MG63 (cell line): Measurements from ENCODE around the gene GLB1L. TPM values are rescaled to one million over a fixed set of nuclear protein-coding genes. Genes with fewer than 3 reads are reported as not detected.
A peak's percentile ranks its signal among the peaks of the same experiment; 100 is the strongest.
"Not testable (repeated sequence)": the region's sequence is repeated elsewhere in the genome, so short reads cannot be mapped to it uniquely, and the experiment has no call there.

Source experiments
- DNase-seq: peaks from one replicate; pipeline ENCODE4 v3.0.0-alpha.2; 2020
- H3K27me3 ChIP-seq: fragments of 250-450 bp; sonication (Bioruptor Pico); 2 replicates; pipeline ENCODE4 v1.5.1; 2020; ENCODE audit warnings: mild to moderate bottlenecking, moderate library complexity
- H3K36me3 ChIP-seq: fragments of 250-450 bp; sonication (Bioruptor Pico); 2 replicates; pipeline ENCODE4 v1.5.1; 2020; ENCODE audit warnings: mild to moderate bottlenecking, moderate library complexity
- H3K4me3 ChIP-seq: fragments of 250-450 bp; sonication (Bioruptor Pico); 2 replicates; pipeline ENCODE4 v1.5.1; 2020; ENCODE audit warnings: mild to moderate bottlenecking, moderate library complexity
- H3K9me3 ChIP-seq: fragments of 250-450 bp; sonication (Bioruptor Pico); 2 replicates; pipeline ENCODE4 v1.5.1; 2020; ENCODE audit warnings: mild to moderate bottlenecking, moderate library complexity
- total RNA-seq: library from RNA; depleted of rRNA; stranded (reverse); fragments of >200 nt; shearing (Covaris generic); gene quantifications from 2 replicates; pipeline ENCODE4 v1.2.3, GENCODE V29; 2014; ENCODE audit warnings: low replicate concordance

The GLB1L gene
- total RNA-seq, 1 experiment from 2014 or later: 13.0 TPM

GRCh38 chr2:219269362-219270054 lies 24.3 kb upstream of the GLB1L start:
- Histone ChIP-seq H3K4me3 (no peak overlapping the region), H3K36me3 (no peaks in the 10 kb centered on the region), H3K9me3 (no peaks in the 10 kb centered on the region), H3K27me3 (no peaks in the 10 kb centered on the region)
- DNase-seq: no peak

GRCh38 chr2:219268294-219268693 lies 23.1 kb upstream of the GLB1L start:
- DNase-seq: no peak
- Histone ChIP-seq H3K36me3 (no peaks in the 10 kb centered on the region), H3K9me3 (no peaks in the 10 kb centered on the region), H3K4me3 (no peak overlapping the region), H3K27me3 (no peaks in the 10 kb centered on the region)

- no peaks in the 10 kb centered on the region for H3K9me3 ChIP-seq
- no peaks in the 10 kb centered on the region for H3K36me3 ChIP-seq
- H3K4me3 ChIP-seq: no peak overlapping the region
- no peak for DNase-seq
- H3K27me3 ChIP-seq: no peaks in the 10 kb centered on the region
These were observed 21.6 kb upstream of the GLB1L start for GRCh38 chr2:219266886-219267285.

- Histone ChIP-seq H3K9me3 (no peaks in the 10 kb centered on the region), H3K36me3 (no peaks in the 10 kb centered on the region), H3K4me3 (no peak overlapping the region), H3K27me3 (no peaks in the 10 kb centered on the region)
- DNase-seq: no peak
These were observed 21.0 kb upstream of the GLB1L start for GRCh38 chr2:219266232-219266631.

GRCh38 chr2:219261024-219261855 lies 16.0 kb upstream of the GLB1L start:
- Histone ChIP-seq H3K36me3 (no peaks in the 10 kb centered on the region), H3K4me3 (no peak overlapping the region), H3K27me3 (no peaks in the 10 kb centered on the region), H3K9me3 (no peaks in the 10 kb centered on the region)
- DNase-seq: no peak

GRCh38 chr2:219258942-219259341 lies 13.7 kb upstream of the GLB1L start:
- not testable (repeated sequence) for H3K4me3 ChIP-seq, DNase-seq, H3K36me3 ChIP-seq, H3K27me3 ChIP-seq, H3K9me3 ChIP-seq

GRCh38 chr2:219254590-219255201 lies 9.5 kb upstream of the GLB1L start:
- DNase-seq: no peak
- Histone ChIP-seq H3K27me3 (peaks cover 6% of the 10 kb centered on the region; the same call in 1 of the 2 replicates), H3K36me3 (no peaks in the 10 kb centered on the region; the same call in 1 of the 2 replicates), H3K4me3 (peak overlapping the region; percentile 41), H3K9me3 (no peaks in the 10 kb centered on the region)

- peak; percentile 66 for DNase-seq
- Histone ChIP-seq H3K4me3 (peak within 1 kb of the TSS; percentile 41), H3K27me3 (peaks cover 6% of the 10 kb centered on the region; the same call in 1 of the 2 replicates), H3K36me3 (no peaks in the 10 kb centered on the region; the same call in 1 of the 2 replicates), H3K9me3 (no peaks in the 10 kb centered on the region)
These were observed 8.7 kb upstream of the GLB1L start, which contains the start of gene TUBA4A for GRCh38 chr2:219253753-219254589. Gene TUBA4A (minus strand): TSS chr2:219253918. CDS start chr2:219253858, 60 bp downstream.

GRCh38 chr2:219252900-219253752 lies 7.9 kb upstream of the GLB1L start, which contains the start of gene TUBA4B:
Gene TUBA4B (plus strand): TSS chr2:219253243. CDS start chr2:219253408, 165 bp downstream.
- H3K36me3 ChIP-seq: peaks cover 3% of the 10 kb centered on the region
- no peak for DNase-seq
- no peaks in the 10 kb centered on the region for H3K9me3 ChIP-seq

GRCh38 chr2:219252570-219252899 lies 7.3 kb upstream of the GLB1L start:
- no peak for DNase-seq
- Histone ChIP-seq H3K9me3 (no peaks in the 10 kb centered on the region), H3K36me3 (peaks cover 6% of the 10 kb centered on the region), H3K4me3 (no peak overlapping the region; the same call in 1 of the 2 replicates), H3K27me3 (peaks cover 6% of the 10 kb centered on the region; the same call in 1 of the 2 replicates)

More at GRCh38 chr2:219252900-219253752, 7.9 kb upstream of the GLB1L start, which contains the start of gene TUBA4B:
- Histone ChIP-seq H3K27me3 (peaks cover 6% of the 10 kb centered on the region; the same call in 1 of the 2 replicates), H3K4me3 (peak within 1 kb of the TSS; percentile 41)

- DNase-seq: no peak
- Histone ChIP-seq H3K27me3 (peaks cover 6% of the 10 kb centered on the region; the same call in 1 of the 2 replicates), H3K9me3 (no peaks in the 10 kb centered on the region), H3K4me3 (no peak overlapping the region), H3K36me3 (peaks cover 11% of the 10 kb centered on the region)
These were observed 6.8 kb upstream of the GLB1L start for GRCh38 chr2:219252084-219252483.

GRCh38 chr2:219251656-219252055 lies 6.4 kb upstream of the GLB1L start:
- H3K36me3 ChIP-seq: peaks cover 15% of the 10 kb centered on the region
- H3K4me3 ChIP-seq: no peak overlapping the region
- peaks cover 6% of the 10 kb centered on the region; the same call in 1 of the 2 replicates for H3K27me3 ChIP-seq
- no peaks in the 10 kb centered on the region for H3K9me3 ChIP-seq
- DNase-seq: peak; percentile 50

GRCh38 chr2:219250049-219250781 lies 5.0 kb upstream of the GLB1L start:
- H3K36me3 ChIP-seq: peaks cover 18% of the 10 kb centered on the region
- DNase-seq: no peak
- peaks cover 6% of the 10 kb centered on the region; the same call in 1 of the 2 replicates for H3K27me3 ChIP-seq
- H3K9me3 ChIP-seq: no peaks in the 10 kb centered on the region
- no peak overlapping the region for H3K4me3 ChIP-seq

GRCh38 chr2:219249203-219249980 lies 4.1 kb upstream of the GLB1L start:
- Histone ChIP-seq H3K36me3 (peaks cover 18% of the 10 kb centered on the region), H3K27me3 (peaks cover 5% of the 10 kb centered on the region; the same call in 1 of the 2 replicates), H3K9me3 (no peaks in the 10 kb centered on the region), H3K4me3 (no peak overlapping the region)
- peak; percentile 95 for DNase-seq
